Measurements from ENCODE around the gene MRPL28.
"Not testable (repeated sequence)": the region's sequence is repeated elsewhere in the genome, so short reads cannot be mapped to it uniquely, and the experiment has no call there.

The MRPL28 gene

GRCh38 chr16:371515-372301 lies 1.4 kb upstream of the MRPL28 start:
- Mint-ChIP-seq H3K27ac (peak overlapping the region; percentile 73), H3K4me3 (peak overlapping the region; percentile 64), H3K9me3 (ENCODE audit: low read depth) (no peaks in the 10 kb centered on the region), H3K36me3 (no peaks in the 10 kb centered on the region), H3K27me3 (no peaks in the 10 kb centered on the region), H3K4me1 (ENCODE audit: low read depth) (peaks cover 15% of the 10 kb centered on the region)

- H3K4me3 Mint-ChIP-seq, result peak overlapping the region; percentile 86
- peak overlapping the region; percentile 97 for H3K27ac Mint-ChIP-seq
- no peaks in the 10 kb centered on the region for H3K9me3 Mint-ChIP-seq (ENCODE audit: low read depth)
- H3K27me3 Mint-ChIP-seq, result no peaks in the 10 kb centered on the region
- H3K4me1 Mint-ChIP-seq (ENCODE audit: low read depth), result peaks cover 15% of the 10 kb centered on the region
- no peaks in the 10 kb centered on the region for H3K36me3 Mint-ChIP-seq
Measured at GRCh38 chr16:370979-371514, 709 bp upstream of the MRPL28 start.

GRCh38 chr16:369866-370436 lies 387 bp downstream of the MRPL28 start:
- Mint-ChIP-seq H3K4me3 (peak overlapping the region; percentile 80), H3K27ac (no peak overlapping the region), H3K4me1 (ENCODE audit: low read depth) (peaks cover 15% of the 10 kb centered on the region), H3K27me3 (no peaks in the 10 kb centered on the region), H3K36me3 (no peaks in the 10 kb centered on the region), H3K9me3 (ENCODE audit: low read depth) (no peaks in the 10 kb centered on the region)

- Mint-ChIP-seq H3K36me3 (no peaks in the 10 kb centered on the region), H3K27me3 (no peaks in the 10 kb centered on the region), H3K4me1 (ENCODE audit: low read depth) (peaks cover 15% of the 10 kb centered on the region), H3K4me3 (peak overlapping the region; percentile 80), H3K9me3 (ENCODE audit: low read depth) (no peaks in the 10 kb centered on the region), H3K27ac (no peak overlapping the region)
Measured at GRCh38 chr16:369275-369865, 968 bp downstream of the MRPL28 start.

- Mint-ChIP-seq H3K9me3 (ENCODE audit: low read depth) (no peaks in the 10 kb centered on the region), H3K27ac (no peak overlapping the region), H3K27me3 (no peaks in the 10 kb centered on the region), H3K4me3 (peak overlapping the region; percentile 80), H3K36me3 (no peaks in the 10 kb centered on the region), H3K4me1 (ENCODE audit: low read depth) (peaks cover 15% of the 10 kb centered on the region)
Measured at GRCh38 chr16:368388-369158, 1.8 kb downstream of the MRPL28 start.

GRCh38 chr16:367333-367903 lies 2.9 kb downstream of the MRPL28 start:
- Mint-ChIP-seq H3K36me3 (no peaks in the 10 kb centered on the region), H3K4me3 (no peak overlapping the region)

GRCh38 chr16:366476-366875 lies 3.9 kb downstream of the MRPL28 start:
- peaks cover 16% of the 10 kb centered on the region for H3K4me1 Mint-ChIP-seq (ENCODE audit: low read depth)
- H3K36me3 Mint-ChIP-seq, result no peaks in the 10 kb centered on the region
- no peak overlapping the region for H3K4me3 Mint-ChIP-seq
- no peaks in the 10 kb centered on the region for H3K27me3 Mint-ChIP-seq
- no peak overlapping the region for H3K27ac Mint-ChIP-seq
- no peaks in the 10 kb centered on the region for H3K9me3 Mint-ChIP-seq (ENCODE audit: low read depth)

More at GRCh38 chr16:367333-367903, 2.9 kb downstream of the MRPL28 start:
- no peaks in the 10 kb centered on the region for H3K9me3 Mint-ChIP-seq (ENCODE audit: low read depth)
- H3K27ac Mint-ChIP-seq, result no peak overlapping the region
- H3K27me3 Mint-ChIP-seq, result no peaks in the 10 kb centered on the region
- peaks cover 16% of the 10 kb centered on the region for H3K4me1 Mint-ChIP-seq (ENCODE audit: low read depth)

GRCh38 chr16:364595-365491 lies 5.5 kb downstream of the MRPL28 start:
- no peaks in the 10 kb centered on the region for H3K36me3 Mint-ChIP-seq
- H3K27me3 Mint-ChIP-seq, result no peaks in the 10 kb centered on the region
- no peak overlapping the region for H3K27ac Mint-ChIP-seq
- H3K4me1 Mint-ChIP-seq (ENCODE audit: low read depth), result peaks cover 9% of the 10 kb centered on the region
- no peak overlapping the region for H3K4me3 Mint-ChIP-seq
- H3K9me3 Mint-ChIP-seq (ENCODE audit: low read depth), result no peaks in the 10 kb centered on the region

GRCh38 chr16:363766-364490 lies 6.4 kb downstream of the MRPL28 start:
- Mint-ChIP-seq H3K9me3 (ENCODE audit: low read depth) (no peaks in the 10 kb centered on the region), H3K4me1 (ENCODE audit: low read depth) (peaks cover 5% of the 10 kb centered on the region), H3K27ac (no peak overlapping the region), H3K36me3 (no peaks in the 10 kb centered on the region), H3K27me3 (no peaks in the 10 kb centered on the region), H3K4me3 (no peak overlapping the region)

GRCh38 chr16:363110-363765 lies 7.1 kb downstream of the MRPL28 start:
- peaks cover 5% of the 10 kb centered on the region for H3K4me1 Mint-ChIP-seq (ENCODE audit: low read depth)
- no peaks in the 10 kb centered on the region for H3K36me3 Mint-ChIP-seq
- no peak overlapping the region for H3K4me3 Mint-ChIP-seq
- H3K27me3 Mint-ChIP-seq, result no peaks in the 10 kb centered on the region
- H3K27ac Mint-ChIP-seq, result no peak overlapping the region
- no peaks in the 10 kb centered on the region for H3K9me3 Mint-ChIP-seq (ENCODE audit: low read depth)

GRCh38 chr16:362702-362999 lies 7.7 kb downstream of the MRPL28 start:
- not testable (repeated sequence) for H3K9me3 Mint-ChIP-seq (ENCODE audit: low read depth); H3K27me3 Mint-ChIP-seq; H3K4me1 Mint-ChIP-seq (ENCODE audit: low read depth); H3K27ac Mint-ChIP-seq; H3K4me3 Mint-ChIP-seq; H3K36me3 Mint-ChIP-seq

GRCh38 chr16:361872-362701 lies 8.3 kb downstream of the MRPL28 start:
- Mint-ChIP-seq H3K27ac (no peak overlapping the region), H3K4me3 (peak overlapping the region; percentile 30)

More at GRCh38 chr16:361872-362701, 8.3 kb downstream of the MRPL28 start:
- H3K36me3 Mint-ChIP-seq, result no peaks in the 10 kb centered on the region
- H3K27me3 Mint-ChIP-seq, result no peaks in the 10 kb centered on the region
- H3K9me3 Mint-ChIP-seq (ENCODE audit: low read depth), result no peaks in the 10 kb centered on the region
- peaks cover 8% of the 10 kb centered on the region for H3K4me1 Mint-ChIP-seq (ENCODE audit: low read depth)
